ENCODE results near the gene MESP1.

The MESP1 gene

DNA sequence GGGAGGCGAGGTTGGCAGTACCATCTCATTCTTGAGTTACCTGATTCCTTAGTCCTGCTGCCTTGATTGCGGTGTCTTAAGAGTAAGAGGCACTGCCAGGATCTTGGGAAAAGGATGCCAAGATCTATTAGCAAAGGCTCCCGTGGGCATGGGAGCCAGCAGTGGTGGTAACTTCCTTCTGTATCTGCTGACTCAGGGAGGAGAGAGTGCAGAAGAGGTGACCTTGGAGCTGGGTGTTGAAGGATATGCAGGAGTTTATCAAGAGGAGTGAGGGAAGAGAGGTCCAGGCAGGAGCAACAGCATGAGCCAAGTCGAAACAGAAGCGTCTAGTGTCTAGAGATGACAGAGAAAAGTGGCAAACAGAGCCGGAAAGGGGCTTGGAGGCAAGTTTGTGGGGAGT lies 29.6 kb upstream of the MESP1 start:
- DNase-seq = no peak

DNA sequence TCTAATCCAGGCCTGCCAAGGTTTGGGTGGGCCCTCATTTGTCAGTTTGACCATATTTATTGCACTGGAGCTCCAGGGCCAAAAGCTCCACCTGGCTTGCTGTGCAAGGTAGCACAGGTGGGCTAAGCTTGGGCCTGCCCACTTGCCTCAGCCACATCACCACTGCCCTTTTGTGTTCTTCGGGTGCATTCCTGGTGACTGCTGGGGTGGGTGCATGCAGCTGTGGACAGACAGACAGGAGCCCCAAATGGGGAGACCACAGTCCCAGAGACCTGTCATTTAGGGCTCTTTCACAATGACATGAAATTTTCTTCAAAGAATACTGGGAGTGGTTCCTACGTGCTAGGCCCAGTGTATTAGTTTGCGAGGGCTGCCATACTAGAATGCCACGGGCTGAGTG lies 27.8 kb upstream of the MESP1 start:
- DNase-seq = no peak

DNA sequence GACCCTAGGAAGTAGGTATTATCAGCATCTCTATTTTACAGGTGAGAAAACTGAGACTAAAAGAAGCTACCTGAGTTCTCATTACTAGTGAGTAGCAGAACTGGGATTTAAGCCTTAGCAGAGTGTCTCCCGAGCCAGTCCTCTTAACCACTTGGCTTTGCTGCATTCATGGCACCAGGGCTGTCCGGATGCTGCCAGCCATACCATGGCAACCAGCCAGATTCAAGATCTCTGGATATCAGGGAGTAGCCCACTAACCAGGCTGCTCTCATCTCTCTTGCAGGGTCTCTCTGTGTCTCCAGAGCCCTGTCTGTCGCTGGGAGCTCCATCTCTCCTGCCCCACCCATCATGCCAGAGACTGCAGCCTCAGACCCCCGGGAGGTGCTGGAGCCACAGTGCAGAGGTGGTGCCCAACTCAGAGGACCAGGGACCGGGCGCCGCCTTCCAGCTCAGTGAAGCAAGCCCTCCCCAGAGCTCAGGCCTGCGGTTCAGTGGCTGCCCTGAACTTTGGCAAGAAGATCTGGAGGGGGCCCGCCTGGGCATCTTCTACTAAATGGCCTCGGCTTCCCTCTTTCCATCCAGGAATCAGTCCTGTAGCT lies 26.8 kb upstream of the MESP1 start:
- no peak for DNase-seq

DNA sequence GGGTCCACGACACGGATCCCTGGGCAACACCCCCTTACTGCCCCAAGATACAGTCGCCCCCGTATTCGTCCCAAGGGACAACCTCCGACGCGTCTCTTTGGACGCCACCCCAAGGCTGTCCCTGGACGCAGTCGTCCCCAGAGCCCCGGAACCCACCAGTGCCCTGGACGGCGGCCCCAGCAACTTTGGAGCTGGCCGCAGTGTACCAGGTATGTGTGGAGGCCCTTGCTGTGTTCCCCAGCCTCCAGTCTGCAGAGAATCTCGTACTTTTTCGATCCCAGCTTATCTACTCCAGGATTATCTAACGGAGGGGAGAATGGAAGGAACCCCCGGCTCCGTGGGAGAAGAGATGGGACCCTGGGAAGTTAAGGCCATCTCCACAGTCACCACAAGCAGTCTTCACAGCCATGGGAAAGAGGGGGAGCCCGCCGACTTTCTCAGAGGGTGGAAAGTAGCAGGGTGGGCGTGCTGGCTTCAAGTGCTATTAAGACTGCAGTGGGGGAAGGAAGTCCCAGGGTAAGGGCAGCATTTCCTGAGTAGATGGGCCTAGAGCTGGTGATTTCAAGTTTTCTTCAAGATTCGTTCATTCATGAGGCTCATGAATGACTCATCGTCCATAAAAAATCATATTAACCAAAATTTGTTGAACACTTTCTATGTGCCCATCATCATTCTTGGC lies 26.2 kb upstream of the MESP1 start:
- DNase-seq = no peak

DNA sequence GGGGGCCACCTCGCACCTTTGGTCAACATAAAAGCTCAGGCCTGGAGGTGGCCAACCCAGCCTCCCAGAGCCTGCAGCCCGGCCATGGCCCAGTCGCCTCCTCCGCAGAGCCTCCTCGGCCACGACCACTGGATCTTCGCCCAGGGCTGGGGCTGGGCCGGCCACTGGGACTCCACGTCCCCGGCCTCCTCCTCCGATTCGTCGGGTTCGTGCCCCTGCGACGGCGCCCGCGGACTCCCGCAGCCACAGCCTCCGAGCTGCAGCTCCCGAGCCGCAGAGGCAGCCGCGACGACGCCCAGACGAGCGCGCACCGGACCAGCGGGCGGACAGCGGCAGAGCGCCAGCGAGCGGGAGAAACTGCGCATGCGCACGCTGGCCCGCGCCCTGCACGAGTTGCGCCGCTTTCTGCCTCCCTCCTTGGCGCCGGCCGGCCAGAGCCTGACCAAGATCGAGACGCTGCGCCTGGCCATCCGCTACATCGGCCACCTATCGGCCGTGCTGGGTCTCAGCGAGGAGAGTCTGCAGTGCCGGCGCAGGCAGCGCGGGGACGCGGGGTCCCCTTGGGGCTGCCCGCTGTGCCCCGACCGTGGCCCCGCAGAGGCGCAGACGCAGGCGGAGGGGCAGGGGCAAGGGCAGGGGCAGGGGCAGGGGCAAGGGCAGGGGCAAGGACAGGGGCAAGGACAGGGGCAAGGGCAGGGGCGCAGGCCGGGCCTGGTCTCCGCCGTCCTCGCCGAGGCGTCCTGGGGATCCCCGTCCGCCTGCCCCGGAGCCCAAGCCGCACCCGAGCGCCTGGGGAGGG lies 25.4 kb upstream of the MESP1 start, which contains the start of gene MESP2:
Gene MESP2, plus strand, starts transcription at position 59 of the 799 bp plus-strand sequence. Its CDS starts 26 bp downstream, at position 85.
- peak; percentile 68 for DNase-seq

DNA sequence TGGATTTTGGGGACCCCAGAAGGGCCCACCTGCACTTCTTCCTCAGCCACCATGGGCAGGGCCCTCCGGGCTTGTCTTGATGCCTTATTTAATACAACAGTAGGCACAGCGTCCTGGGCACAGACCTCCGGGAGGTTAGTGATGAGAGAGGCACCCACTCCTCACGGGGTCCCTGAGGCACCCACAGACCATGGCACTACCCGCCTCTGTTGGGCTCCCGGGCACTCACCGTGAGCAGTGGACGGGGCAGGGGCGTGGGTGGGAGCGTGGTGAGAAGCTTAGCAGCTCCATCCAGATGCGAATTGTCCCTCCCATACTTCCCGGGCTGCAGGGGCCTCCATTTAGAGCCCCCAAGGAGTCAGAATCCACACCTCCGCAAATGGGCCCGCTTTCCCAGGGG lies 24.8 kb upstream of the MESP1 start:
- DNase-seq = no peak

DNA sequence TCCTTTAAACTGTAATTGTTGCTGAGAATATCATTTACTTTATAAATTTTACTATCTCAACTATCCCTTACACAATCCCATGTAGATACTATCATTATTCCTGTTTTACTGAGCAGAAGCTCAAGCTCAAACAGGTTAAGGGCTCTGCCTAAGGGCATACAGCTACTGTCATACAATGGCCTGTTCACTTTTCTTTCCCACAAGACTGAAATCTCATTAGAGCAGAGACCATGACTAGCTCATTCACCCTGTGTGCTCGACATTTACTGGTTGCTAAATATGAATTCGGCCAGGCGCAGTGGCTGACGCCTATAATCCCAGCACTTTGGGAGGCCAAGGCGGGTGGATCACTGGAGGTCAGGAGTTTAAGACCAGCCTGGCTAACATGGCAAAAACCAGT lies 23.4 kb upstream of the MESP1 start:
- DNase-seq = no peak

DNA sequence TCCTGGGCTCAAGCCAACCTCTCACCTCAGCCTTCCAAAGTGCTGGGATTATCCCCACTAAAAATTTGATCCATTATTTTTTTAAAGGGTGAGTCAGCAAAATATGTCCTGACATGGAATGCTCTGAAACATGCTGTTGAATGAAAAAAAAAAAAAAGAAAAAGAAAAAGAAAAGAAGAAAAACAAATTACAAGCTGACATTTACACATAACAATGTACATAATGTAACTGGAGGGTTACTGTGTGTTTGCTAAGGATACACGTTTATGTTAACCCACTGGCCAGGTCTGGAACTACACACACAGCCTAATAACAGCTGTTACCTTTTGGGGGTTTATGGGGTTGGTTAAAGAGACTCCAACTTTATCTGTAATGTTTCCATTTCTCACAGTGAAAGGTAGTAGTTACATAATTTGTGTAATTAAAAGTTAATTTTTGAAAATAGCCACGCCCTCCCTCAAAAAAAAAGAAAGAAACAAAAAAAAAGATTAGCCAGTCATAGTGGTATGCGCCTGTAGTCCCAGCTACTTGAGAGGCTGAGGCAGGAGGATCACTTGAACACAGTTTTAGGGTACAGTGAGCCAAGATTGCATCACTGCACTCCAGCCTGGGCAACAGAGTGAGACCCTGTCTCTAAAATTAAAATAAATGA lies 22.0 kb upstream of the MESP1 start:
- no peak for DNase-seq

DNA sequence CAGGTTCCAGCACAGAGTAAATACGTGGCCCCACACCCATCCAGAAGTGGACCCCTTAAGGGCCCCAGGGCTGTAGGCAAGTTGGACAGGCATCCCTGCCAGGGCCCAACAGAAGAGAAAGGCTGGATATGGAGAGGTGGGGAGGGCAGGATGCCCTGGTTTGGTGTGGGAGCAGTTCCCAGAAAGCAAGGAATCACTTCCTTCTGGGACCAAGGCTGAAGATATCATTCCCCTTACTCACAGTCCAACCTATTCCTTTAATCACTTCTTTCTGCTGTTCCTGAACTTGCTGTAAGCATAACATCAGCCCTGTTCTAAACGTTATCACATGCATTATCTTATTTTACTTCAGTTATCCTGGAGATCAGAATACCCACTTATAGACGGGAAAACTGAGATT lies 19.0 kb upstream of the MESP1 start:
- DNase-seq = no peak

DNA sequence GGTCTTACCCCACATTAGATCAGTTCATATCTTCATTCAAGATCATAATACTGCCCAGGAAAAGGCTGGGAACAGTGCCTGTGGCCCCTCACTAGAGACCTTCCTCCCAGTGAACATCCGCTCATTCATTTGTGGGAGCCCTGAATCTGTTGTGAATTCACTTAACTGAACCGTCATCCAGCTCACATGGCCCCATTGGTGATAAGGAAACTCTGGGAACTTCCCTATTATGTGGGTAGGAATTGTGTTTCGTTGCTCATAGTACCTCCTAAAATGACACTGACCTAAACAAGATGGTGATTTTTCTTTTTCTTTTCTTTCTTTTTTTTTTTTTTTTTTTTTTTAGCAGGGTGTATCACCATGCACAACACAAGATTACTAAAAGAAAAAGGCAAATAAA lies 18.3 kb upstream of the MESP1 start:
- DNase-seq = no peak

DNA sequence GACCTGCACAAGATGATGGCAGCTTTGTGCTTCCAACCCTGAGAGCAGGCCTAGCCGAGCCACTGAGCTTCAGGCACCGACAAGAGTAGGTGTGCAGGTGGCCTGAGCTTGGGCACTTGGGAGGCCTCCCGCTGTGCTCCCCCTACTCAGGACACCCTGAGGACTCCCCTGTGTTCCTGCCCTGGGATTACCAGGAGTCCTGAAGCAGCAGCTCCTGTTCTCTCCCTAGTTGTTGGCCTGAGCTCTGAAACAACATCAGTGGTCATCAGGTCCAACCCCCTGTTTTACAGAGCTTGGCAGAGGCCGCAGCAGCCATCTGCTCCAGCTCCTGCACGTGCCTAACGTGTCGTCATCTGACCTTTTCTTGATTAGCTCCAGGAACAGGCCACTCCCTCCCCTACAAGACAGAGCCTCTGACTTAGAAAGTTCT lies 17.0 kb upstream of the MESP1 start:
- no peak for DNase-seq

DNA sequence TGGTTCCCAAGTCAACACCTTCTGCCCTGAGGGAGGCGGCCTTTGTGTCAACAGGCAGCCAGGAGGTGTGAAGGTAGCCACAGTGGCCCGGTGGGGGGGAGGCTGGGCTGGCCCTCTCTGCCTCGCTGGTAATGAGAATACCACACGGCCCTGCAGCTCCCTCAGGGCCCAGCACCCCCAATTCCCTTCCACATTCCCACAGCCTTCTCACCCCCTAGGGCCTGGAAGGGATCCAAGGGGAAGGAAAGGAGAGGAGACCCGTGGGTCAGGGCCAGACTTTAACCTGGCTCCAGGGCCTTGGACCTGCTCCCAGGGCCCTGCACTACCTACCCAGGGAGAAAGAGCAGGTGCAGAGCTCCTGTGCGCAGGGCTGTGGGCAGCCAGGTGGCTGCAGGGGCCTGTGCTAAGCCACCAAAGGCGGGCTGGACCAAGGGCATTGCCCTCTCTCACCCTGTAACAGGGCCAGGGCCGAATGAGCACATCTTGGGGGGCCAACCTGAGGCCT lies 16.4 kb upstream of the MESP1 start:
- peak; percentile 10 for DNase-seq

DNA sequence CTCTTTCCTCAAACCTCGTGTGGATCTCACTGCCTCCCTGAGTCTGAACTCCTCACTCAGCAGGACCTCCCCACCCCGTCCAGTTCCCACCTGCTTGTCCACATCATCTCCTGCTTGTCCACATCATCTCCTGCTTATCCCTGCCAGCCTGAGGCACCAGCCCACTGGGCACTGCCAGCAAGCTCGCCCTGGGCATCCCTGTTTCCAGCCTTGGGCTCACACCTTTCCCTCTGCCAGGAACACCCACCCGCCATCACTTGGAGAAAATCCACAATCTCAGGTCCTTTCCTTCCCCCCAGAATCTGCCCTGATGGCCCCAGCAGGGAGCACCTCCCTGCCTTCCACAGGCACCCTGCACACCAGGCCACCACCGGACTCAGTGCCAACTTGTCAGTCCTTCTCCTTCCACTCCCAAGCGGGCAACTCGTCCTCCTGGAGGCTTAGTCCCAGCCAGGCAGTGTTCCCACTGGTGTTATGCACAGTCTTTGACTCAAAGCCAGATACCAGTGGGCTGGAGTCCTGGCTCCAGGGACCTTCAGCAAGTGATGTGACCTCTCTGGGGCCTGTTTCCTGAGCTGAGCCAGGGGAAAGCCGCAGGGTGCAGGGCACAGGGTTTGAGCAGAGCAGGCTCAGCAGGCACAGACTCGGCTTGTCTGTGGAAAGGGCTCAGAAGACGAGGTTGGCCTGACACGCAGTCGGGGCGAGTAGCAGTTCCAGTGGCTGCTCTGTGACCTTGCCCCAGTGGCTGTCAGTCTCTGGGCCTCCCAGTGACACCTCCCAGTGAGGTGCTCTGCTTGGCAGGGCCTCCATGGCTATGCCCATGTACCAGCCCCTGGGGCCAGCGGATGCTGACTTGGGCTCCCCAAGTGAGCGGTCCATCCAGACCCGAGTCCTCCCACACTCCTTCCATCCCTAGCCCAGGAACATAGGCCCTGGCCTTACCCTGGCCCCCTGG lies 15.6 kb upstream of the MESP1 start:
- DNase-seq = no peak

DNA sequence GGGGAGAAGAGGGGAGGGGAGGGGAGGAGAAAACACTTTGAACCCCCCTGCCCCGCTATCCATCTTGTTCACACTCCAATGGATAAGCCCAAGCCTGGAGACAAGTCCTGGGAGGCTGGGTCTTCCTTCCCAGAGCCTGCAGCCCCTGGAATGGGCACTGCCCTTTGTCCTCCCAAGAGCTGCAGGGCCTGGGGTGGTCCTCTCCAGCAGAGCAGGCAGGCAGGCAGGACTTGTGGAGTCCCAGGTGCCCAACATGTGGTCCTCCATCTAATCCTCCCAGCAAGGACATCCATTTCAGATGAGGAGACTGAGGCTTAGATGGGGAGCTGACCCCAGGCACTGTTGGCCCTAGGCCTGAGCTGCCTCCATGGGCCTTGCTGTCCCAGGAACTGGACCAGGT lies 14.6 kb upstream of the MESP1 start:
- no peak for DNase-seq

DNA sequence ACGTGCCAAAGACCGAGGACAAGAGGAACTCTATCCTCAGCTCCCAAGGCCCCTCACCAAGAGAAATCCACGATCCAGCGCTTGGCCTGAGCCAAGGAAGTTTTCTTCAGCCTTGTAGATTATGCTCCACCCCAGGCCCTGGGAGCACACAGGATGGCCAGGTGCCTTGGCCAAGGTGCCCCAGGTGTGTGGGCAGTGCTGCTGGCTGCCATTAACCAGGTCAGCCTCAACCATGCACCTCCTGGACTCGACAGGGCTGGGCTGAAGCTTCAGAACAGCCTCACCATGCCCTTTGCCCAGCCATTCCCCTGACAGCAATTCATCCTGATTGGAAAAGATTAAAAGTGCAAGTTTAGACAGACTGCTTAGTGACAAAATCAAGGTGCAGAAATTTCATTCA lies 10.9 kb upstream of the MESP1 start:
- no peak for DNase-seq

DNA sequence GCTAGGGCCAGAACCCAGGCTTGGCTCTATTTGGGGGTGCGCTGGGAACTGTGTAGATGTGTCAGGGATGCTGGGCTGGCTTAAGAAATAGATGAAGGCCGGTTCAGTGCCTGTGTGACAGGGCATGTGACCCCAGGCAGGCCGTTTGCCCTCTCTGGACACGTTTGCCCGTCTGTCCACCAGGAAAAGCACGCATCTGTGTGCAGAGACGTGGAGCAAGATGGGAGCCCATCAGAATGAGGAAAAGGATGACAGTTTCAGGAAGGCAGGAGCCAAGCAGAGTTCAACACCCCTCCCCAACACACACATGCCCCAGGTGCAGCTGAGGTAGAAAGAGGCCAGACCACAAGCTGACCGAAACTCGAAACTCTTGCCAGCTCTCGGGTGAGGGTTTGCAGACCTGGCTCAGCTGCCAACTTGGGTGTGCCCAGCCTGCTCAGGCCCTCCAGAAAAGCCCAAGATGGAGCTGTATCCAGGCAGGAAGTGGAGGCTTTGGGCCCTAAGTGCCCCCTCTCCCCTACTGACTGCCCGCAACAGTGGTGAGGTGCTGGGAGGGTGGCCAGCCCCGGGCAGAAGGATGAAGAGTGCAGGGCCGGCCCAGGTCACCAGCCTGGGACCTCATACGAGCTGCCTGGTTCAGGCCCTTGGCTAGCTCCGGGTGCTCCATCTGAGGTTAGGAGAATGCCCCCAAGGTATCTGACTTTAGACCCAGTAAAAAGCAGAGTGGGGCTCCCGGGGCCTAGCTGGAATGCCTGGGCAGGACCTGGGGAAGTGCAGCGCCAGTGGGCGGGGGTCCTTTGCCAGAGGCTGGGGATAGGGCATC lies 10.2 kb upstream of the MESP1 start:
- DNase-seq = no peak

DNA sequence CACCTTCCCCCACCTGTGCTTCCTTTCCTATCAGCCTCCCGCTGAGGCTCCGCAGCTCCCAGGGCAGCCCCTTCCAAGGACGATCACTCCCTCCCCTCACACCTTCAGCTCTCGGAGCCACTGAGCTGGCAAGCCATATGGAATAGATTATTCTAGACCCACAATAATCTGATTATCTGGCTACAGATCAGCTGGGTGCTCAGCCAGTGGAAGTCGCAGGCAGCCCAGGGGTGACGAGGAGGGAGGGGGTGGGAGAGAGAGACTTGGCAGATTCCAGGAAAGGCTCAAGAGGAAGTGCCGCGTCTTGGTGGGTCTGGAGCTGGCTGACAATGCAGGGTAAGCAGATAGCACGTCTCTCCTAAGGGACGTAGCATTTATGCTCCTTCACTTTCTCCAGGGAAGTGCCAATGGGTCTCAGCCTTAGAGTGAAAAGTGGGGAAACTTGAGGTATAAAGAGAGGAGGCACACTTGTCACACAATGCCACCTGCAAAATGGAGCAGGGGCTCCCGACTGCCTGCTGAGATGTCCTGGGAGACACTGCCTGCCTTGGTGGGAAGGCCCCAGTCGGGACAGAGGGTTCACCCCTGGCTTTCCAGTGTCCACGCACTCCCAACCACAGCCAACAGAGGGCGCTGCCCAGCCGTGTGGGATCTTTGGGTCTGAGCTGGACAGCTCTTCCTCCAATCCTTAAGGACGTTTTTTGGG lies 9.4 kb upstream of the MESP1 start:
- peak; percentile 24 for DNase-seq

DNA sequence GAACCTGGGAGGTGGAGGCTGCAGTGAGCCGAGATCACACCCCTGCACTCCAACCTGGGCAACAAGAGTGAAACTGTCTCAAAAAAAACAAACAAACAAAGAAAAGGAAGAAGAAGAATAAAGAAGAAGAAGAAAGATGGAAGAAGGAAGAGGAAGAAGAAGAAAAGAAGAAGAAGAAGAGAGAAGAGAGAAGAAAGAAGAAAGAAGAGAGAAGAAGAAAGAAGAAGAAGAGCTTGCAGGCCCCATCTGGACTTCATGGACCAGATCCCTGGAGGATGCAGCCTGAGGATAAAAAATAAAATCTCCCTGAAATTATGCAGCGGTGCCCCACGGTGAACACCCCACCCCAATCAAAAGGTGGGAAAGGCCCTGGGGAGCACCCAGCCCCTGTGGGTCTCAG lies 8.8 kb upstream of the MESP1 start:
- DNase-seq = no peak

DNA sequence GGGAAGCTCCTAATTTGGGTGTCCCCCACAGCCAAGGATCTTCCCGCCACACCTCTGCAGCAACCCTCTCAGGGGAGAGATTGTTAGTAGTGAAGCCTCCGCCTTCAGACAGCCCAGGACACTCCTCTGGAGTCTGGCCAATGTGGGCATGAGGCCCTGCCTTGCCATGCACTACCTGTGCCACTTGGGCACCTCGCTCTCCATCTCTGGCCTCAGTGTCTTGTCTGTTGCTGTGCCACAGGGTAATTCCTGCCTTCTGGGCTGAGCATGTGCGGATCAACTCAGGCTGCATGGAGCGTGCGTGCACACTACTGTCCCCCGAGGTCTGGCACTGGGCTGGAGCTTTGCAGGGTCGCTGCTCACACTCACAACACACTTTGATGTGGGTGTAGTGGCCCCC lies 7.9 kb upstream of the MESP1 start:
- DNase-seq = no peak

DNA sequence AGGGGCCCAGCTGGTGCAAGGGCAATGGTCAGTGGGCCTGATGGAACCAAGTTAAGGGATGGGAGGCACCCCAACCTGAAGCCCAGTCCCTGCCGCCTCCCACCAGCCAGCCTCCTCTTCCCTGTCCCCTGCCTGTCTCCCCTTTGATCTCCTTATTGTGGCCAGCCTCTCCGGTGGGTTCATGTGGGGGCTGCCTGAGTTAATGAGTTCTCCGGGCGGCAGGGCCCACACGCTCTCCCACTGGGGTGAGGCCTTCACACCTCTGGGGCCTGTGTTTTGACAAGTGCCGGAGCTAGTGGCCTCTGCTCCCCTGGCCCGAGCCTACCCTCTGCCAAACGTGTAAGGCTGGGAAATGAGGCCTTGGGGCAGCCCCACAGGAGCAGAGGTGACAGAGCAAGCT lies 7.2 kb upstream of the MESP1 start:
- no peak for DNase-seq

DNA sequence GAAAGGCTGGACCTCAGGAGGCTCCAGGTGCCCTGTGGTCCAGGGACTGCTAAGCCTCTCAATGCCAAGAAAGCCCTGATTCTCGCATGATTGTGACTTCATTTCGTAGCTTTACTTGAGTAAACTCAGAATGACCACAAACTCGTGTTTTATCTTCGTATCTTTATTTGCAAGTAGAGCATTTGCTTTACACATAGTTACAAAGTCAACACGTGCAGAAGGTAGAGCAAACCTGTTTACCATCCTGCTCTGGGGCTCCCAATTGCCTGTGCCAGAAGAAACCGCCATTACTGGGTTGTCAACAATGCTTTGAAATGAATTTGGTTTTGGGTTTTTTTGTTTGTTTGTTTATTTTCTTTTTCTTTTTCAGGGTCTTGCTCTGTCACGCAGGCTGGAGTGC lies 5.8 kb upstream of the MESP1 start:
- no peak for DNase-seq
